Activated CD4-positive, alpha-beta T cell treated with anti-CD3 and anti-CD28 coated beads for 36 hours (primary cell): ENCODE results near the gene FKBP2. TPM values are rescaled to one million over a fixed set of nuclear protein-coding genes. Genes with fewer than 3 reads are reported as not detected.

Experiments used
- ATAC-seq: fragments of 200-7000 bp; cut with Tn5 transposase; one replicate; pipeline ENCODE4 v1.10.0; 2021; ENCODE audit warnings: mild to moderate bottlenecking, moderate library complexity
- CTCF ChIA-PET: fragments of 350-600 bp; sonication (Branson Sonifier 250); formaldehyde crosslinking; loops from one replicate; lab custom pipeline; 2021; ENCODE audit warnings: antibody characterized with exemption; lab: Charles Lee
- POLR2A ChIA-PET: fragments of 350-600 bp; sonication (Branson Sonifier 250); formaldehyde crosslinking; loops from one replicate; lab custom pipeline; 2021; ENCODE audit warnings: antibody characterized with exemption, inconsistent platforms; lab: Charles Lee
- DNase-seq: peaks from one replicate; pipeline ENCODE4 v3.0.0-alpha.2; 2020
- H3K27ac Mint-ChIP-seq: one replicate; pipeline ENCODE4 v1.8.0; 2021; ENCODE audit warnings: mixed read lengths
- H3K27me3 Mint-ChIP-seq: one replicate; pipeline ENCODE4 v1.8.0; 2021; ENCODE audit warnings: mixed read lengths
- H3K36me3 Mint-ChIP-seq: one replicate; pipeline ENCODE4 v1.8.0; 2021; ENCODE audit warnings: low read depth, mixed read lengths
- H3K4me1 Mint-ChIP-seq: one replicate; pipeline ENCODE4 v1.8.0; 2021; ENCODE audit warnings: mixed read lengths
- H3K4me3 Mint-ChIP-seq: one replicate; pipeline ENCODE4 v1.8.0; 2021; ENCODE audit warnings: mild to moderate bottlenecking, moderate library complexity, mixed read lengths
- H3K9me3 Mint-ChIP-seq: one replicate; pipeline ENCODE4 v1.8.0; 2021; ENCODE audit warnings: low read depth, mixed read lengths
- intact Hi-C, 2 experiments: fragments of 100-400 bp; cut with DNase I in 1 of 2; cut with micrococcal nuclease in 1 of 2; formaldehyde crosslinking; loops; one replicate each; pipeline versions ENCODE4 v1.14.2 to v1.15.1; 2022 to 2024; cut with DNase I, micrococcal nuclease
- total RNA-seq, 2 experiments: library from RNA; stranded (reverse); gene quantifications; one replicate each; pipeline ENCODE4 v1.2.3, GENCODE V29; 2021

The FKBP2 gene
- total RNA-seq, 2 experiments from 2014 or later: 19.9 to 21.3 TPM

- H3K27ac Mint-ChIP-seq: no peak overlapping the region
- peaks cover 40% of the 10 kb centered on the region for H3K36me3 Mint-ChIP-seq
- no peak for DNase-seq
- no peaks in the 10 kb centered on the region for H3K27me3 Mint-ChIP-seq
- CTCF ChIA-PET: interaction anchor here (2.9 kb wide), 1 partner anchor 14 kb away, joined by 12 read pairs; no protein-coding TSS in a partner anchor
- no peak for ATAC-seq
- H3K4me1 Mint-ChIP-seq: peaks cover 10% of the 10 kb centered on the region
- H3K9me3 Mint-ChIP-seq: no peaks in the 10 kb centered on the region
- intact Hi-C loops: no loop called here
- no peak overlapping the region for H3K4me3 Mint-ChIP-seq
- POLR2A ChIA-PET: no interaction called here
These were observed 22.1 kb upstream of the FKBP2 start for GRCh38 chr11:64218628-64219353.

- H3K4me1 Mint-ChIP-seq: peaks cover 8% of the 10 kb centered on the region
- ChIA-PET POLR2A (no interaction called here), CTCF (interaction anchor here (2.9 kb wide), 1 partner anchor 15 kb away, joined by 12 read pairs; no protein-coding TSS in a partner anchor)
- H3K9me3 Mint-ChIP-seq: no peaks in the 10 kb centered on the region
- H3K4me3 Mint-ChIP-seq: no peak overlapping the region
- H3K36me3 Mint-ChIP-seq: peaks cover 41% of the 10 kb centered on the region
- H3K27me3 Mint-ChIP-seq: no peaks in the 10 kb centered on the region
- H3K27ac Mint-ChIP-seq: no peak overlapping the region
- intact Hi-C loops: no loop called here
- DNase-seq (no peak), ATAC-seq (no peak)
These were observed 21.6 kb upstream of the FKBP2 start for GRCh38 chr11:64219354-64219684.

- H3K4me3 Mint-ChIP-seq: no peak overlapping the region
- peaks cover 36% of the 10 kb centered on the region for H3K36me3 Mint-ChIP-seq
- intact Hi-C loops: no loop called here
- H3K27ac Mint-ChIP-seq: no peak overlapping the region
- no peaks in the 10 kb centered on the region for H3K27me3 Mint-ChIP-seq
- H3K9me3 Mint-ChIP-seq: no peaks in the 10 kb centered on the region
- ATAC-seq: no peak
- ChIA-PET CTCF (no interaction called here), POLR2A (no interaction called here)
- DNase-seq: no peak
- H3K4me1 Mint-ChIP-seq: peaks cover 7% of the 10 kb centered on the region
These were observed 21.1 kb upstream of the FKBP2 start for GRCh38 chr11:64219755-64220154.

GRCh38 chr11:64220271-64220670 lies 20.6 kb upstream of the FKBP2 start:
- CTCF ChIA-PET: no interaction called here
- intact Hi-C loops: no loop called here
- no peak overlapping the region for H3K4me3 Mint-ChIP-seq
- ATAC-seq: no peak
- no peaks in the 10 kb centered on the region for H3K27me3 Mint-ChIP-seq
- H3K27ac Mint-ChIP-seq: no peak overlapping the region
- POLR2A ChIA-PET: no interaction called here
- H3K9me3 Mint-ChIP-seq: no peaks in the 10 kb centered on the region
- H3K36me3 Mint-ChIP-seq: peaks cover 31% of the 10 kb centered on the region
- peaks cover 6% of the 10 kb centered on the region for H3K4me1 Mint-ChIP-seq
- no peak for DNase-seq

- Mint-ChIP-seq H3K4me3 (no peak overlapping the region), H3K9me3 (no peaks in the 10 kb centered on the region), H3K27ac (no peak overlapping the region), H3K27me3 (no peaks in the 10 kb centered on the region), H3K4me1 (peaks cover 6% of the 10 kb centered on the region), H3K36me3 (peaks cover 29% of the 10 kb centered on the region)
- DNase-seq: no peak
- ChIA-PET POLR2A (no interaction called here), CTCF (no interaction called here)
- ATAC-seq: no peak
- intact Hi-C loops: no loop called here
These were observed 20.1 kb upstream of the FKBP2 start for GRCh38 chr11:64220798-64221197.

GRCh38 chr11:64222651-64223000 lies 18.3 kb upstream of the FKBP2 start:
- H3K4me3 Mint-ChIP-seq: no peak overlapping the region
- peaks cover 11% of the 10 kb centered on the region for H3K4me1 Mint-ChIP-seq
- H3K36me3 Mint-ChIP-seq: peaks cover 20% of the 10 kb centered on the region
- H3K27ac Mint-ChIP-seq: no peak overlapping the region
- CTCF ChIA-PET: interaction anchor here (0.8 kb wide), 1 partner anchor 8 kb away, joined by 3 read pairs; no protein-coding TSS in a partner anchor
- no peaks in the 10 kb centered on the region for H3K27me3 Mint-ChIP-seq
- H3K9me3 Mint-ChIP-seq: no peaks in the 10 kb centered on the region
- intact Hi-C loops: no loop called here
- no peak for ATAC-seq
- POLR2A ChIA-PET: interaction anchor here (4.4 kb wide), 1 partner anchor 16 kb away, joined by 28 read pairs; the partner anchor contains the start of gene FERMT3
- DNase-seq: no peak

GRCh38 chr11:64223001-64223651 lies 17.8 kb upstream of the FKBP2 start:
- no peak overlapping the region for H3K27ac Mint-ChIP-seq
- ATAC-seq (no peak), DNase-seq (no peak)
- CTCF ChIA-PET: interaction anchor here (0.6 to 1.5 kb wide), 9 partner anchors 8 to 602 kb away, joined by 3 to 6 read pairs (median 4); partner anchors contain the start of genes FERMT3, PRDX5 and TRMT112
- no peaks in the 10 kb centered on the region for H3K27me3 Mint-ChIP-seq
- POLR2A ChIA-PET: interaction anchor here (0.5 to 4.4 kb wide), 2 partner anchors 11 to 17 kb away, joined by 3 to 28 read pairs; partner anchors contain the start of gene FERMT3
- no peaks in the 10 kb centered on the region for H3K9me3 Mint-ChIP-seq
- H3K36me3 Mint-ChIP-seq: peaks cover 18% of the 10 kb centered on the region
- H3K4me1 Mint-ChIP-seq: peaks cover 16% of the 10 kb centered on the region
- no peak overlapping the region for H3K4me3 Mint-ChIP-seq
- intact Hi-C loops: no loop called here

GRCh38 chr11:64224151-64224890 lies 16.6 kb upstream of the FKBP2 start:
- CTCF ChIA-PET: interaction anchor here (0.5 to 1.5 kb wide), 8 partner anchors 8 to 600 kb away, joined by 3 to 6 read pairs (median 4); partner anchors contain the start of genes FERMT3, FKBP2, PRDX5 and TRMT112
- Mint-ChIP-seq H3K27ac (no peak overlapping the region), H3K9me3 (no peaks in the 10 kb centered on the region), H3K4me3 (peak overlapping the region; percentile 87), H3K27me3 (no peaks in the 10 kb centered on the region), H3K4me1 (peaks cover 25% of the 10 kb centered on the region), H3K36me3 (peaks cover 14% of the 10 kb centered on the region)
- intact Hi-C loops: no loop called here
- ATAC-seq: no peak
- POLR2A ChIA-PET: interaction anchor here (4.4 kb wide), 1 partner anchor 18 kb away, joined by 28 read pairs; the partner anchor contains the start of gene FERMT3
- DNase-seq: no peak

- no peaks in the 10 kb centered on the region for H3K9me3 Mint-ChIP-seq
- no peak for DNase-seq
- H3K27me3 Mint-ChIP-seq: no peaks in the 10 kb centered on the region
- H3K4me3 Mint-ChIP-seq: peak overlapping the region; percentile 87
- peak overlapping the region; percentile 85 for H3K27ac Mint-ChIP-seq
- peaks cover 15% of the 10 kb centered on the region for H3K36me3 Mint-ChIP-seq
- intact Hi-C loops: loop anchor here in 1 of 2 experiments (1.0 kb wide), 1 partner anchor 18 kb away; no protein-coding TSS in a partner anchor
- no peak for ATAC-seq
- H3K4me1 Mint-ChIP-seq: peaks cover 32% of the 10 kb centered on the region
- ChIA-PET CTCF (interaction anchor here (1.5 kb wide), 1 partner anchor 17 kb away, joined by 4 read pairs; no protein-coding TSS in a partner anchor), POLR2A (interaction anchor here (0.8 to 4.4 kb wide), 2 partner anchors 18 to 40 kb away, joined by 3 to 28 read pairs; partner anchors contain the start of genes FERMT3 and STIP1)
These were observed 15.8 kb upstream of the FKBP2 start for GRCh38 chr11:64224891-64225607.

- H3K9me3 Mint-ChIP-seq: no peaks in the 10 kb centered on the region
- peak within 1 kb of the TSS; percentile 87 for H3K4me3 Mint-ChIP-seq
- ATAC-seq (peak; percentile 72), DNase-seq (peak; percentile 96)
- H3K27ac Mint-ChIP-seq: peak within 1 kb of the TSS; percentile 85
- POLR2A ChIA-PET: interaction anchor here (0.6 to 4.4 kb wide), 6 partner anchors 15 to 275 kb away, joined by 3 to 28 read pairs (median 5); partner anchors contain the start of genes FERMT3, FKBP2, PRDX5 and STIP1
- H3K27me3 Mint-ChIP-seq: no peaks in the 10 kb centered on the region
- peaks cover 32% of the 10 kb centered on the region for H3K4me1 Mint-ChIP-seq
- intact Hi-C loops: loop anchor here (1.0 to 2.0 kb wide), 11 partner anchors 15 to 92 kb away; partner anchors contain the start of genes FKBP2 (in 2 of the 2), STIP1 (in 2 of the 2), ESRRA (in 1 of the 2) and GPR137 (in 1 of the 2)
- CTCF ChIA-PET: interaction anchor here (0.6 to 2.5 kb wide), 9 partner anchors 8 to 91 kb away, joined by 3 to 30 read pairs (median 4); partner anchors contain the start of gene FERMT3
- H3K36me3 Mint-ChIP-seq: peaks cover 15% of the 10 kb centered on the region
These were observed 15.0 kb upstream of the FKBP2 start, which contains the start of the genes NUDT22 and TRPT1 for GRCh38 chr11:64225608-64226506. TSS of gene NUDT22 (plus strand) at chr11:64226274. CDS start at chr11:64226653, 379 bp downstream. TSS of gene TRPT1 (minus strand) at chr11:64226186. CDS start at chr11:64225860, 326 bp downstream.
